Gastroesophageal sphincter (tissue), 4 donors: Measurements from ENCODE around the gene PTGER2. TPM values are rescaled to one million over a fixed set of nuclear protein-coding genes. Genes with fewer than 3 reads are reported as not detected.

Experiments used
- ATAC-seq: fragments of 150-250 bp; one replicate; pipeline ENCODE4 v1.9.1; 2016; ENCODE audit warnings: mild to moderate bottlenecking, moderate library complexity
- H3K27ac ChIP-seq, 4 donors: fragments of 200-600 bp; sonication (generic) in 3 of 4; 1 replicate in 3 of 4; 2 replicates in 1 of 4; pipeline ENCODE4 v1.5.1; 2016 to 2019
- H3K27me3 ChIP-seq: fragments of 200-600 bp; sonication (generic); one replicate; pipeline ENCODE4 v1.5.1; 2019
- H3K36me3 ChIP-seq, 2 donors: fragments of 200-600 bp; sonication (generic); one replicate each; pipeline ENCODE4 v1.5.1; 2019; ENCODE audit warnings: control low read depth in 1 of 2
- H3K4me1 ChIP-seq, 3 donors: fragments of 200-600 bp; sonication (generic); 1 replicate in 2 of 3; 2 replicates in 1 of 3; pipeline ENCODE4 v1.5.1; 2016 to 2019; ENCODE audit warnings: control low read depth in 2 of 3
- H3K4me3 ChIP-seq, 2 donors: fragments of 200-600 bp; sonication (generic); one replicate each; pipeline ENCODE4 v1.5.1; 2019; ENCODE audit warnings: mild to moderate bottlenecking in 1 of 2, moderate library complexity in 1 of 2
- H3K9me3 ChIP-seq, 3 donors: fragments of 200-600 bp; sonication (generic); one replicate each; pipeline ENCODE4 v1.5.1; 2017 to 2019; ENCODE audit warnings: control low read depth in 2 of 3
- CTCF ChIP-seq, 4 experiments: fragments of 200-600 bp in 2 of 4; fragments of 450-650 bp in 2 of 4; sonication (generic) in 1 of 4; IDR thresholded peaks; one replicate each; pipeline ENCODE4 v1.5.1; 2017 to 2019; ENCODE audit warnings: antibody characterized with exemption in 4 of 4, mild to moderate bottlenecking in 2 of 4, moderate library complexity in 2 of 4
- EP300 ChIP-seq: sonication (generic); formaldehyde crosslinking; IDR thresholded peaks from one replicate; pipeline ENCODE4 v1.6.1; 2017; ENCODE audit warnings: antibody characterized with exemption, mild to moderate bottlenecking
- POLR2A ChIP-seq, 2 donors: fragments of 450-650 bp; IDR thresholded peaks; one replicate each; pipeline ENCODE4 v1.6.1; 2017; ENCODE audit warnings: antibody characterized with exemption in 2 of 2, mild to moderate bottlenecking in 2 of 2, moderate library complexity in 1 of 2
- POLR2AphosphoS5 ChIP-seq: sonication (generic); formaldehyde crosslinking; IDR thresholded peaks from one replicate; pipeline ENCODE4 v1.6.1; 2017; ENCODE audit warnings: antibody characterized with exemption
- WGBS, 2 donors: methylation state at CpG; one replicate each; pipeline ENCODE4 v1.1.5; 2018; ENCODE audit warnings: low coverage in 1 of 2; 5-methylcytosine and 5-hydroxymethylcytosine counted together
- total RNA-seq, 4 donors: library from RNA; depleted of rRNA; stranded (reverse); fragments of >200 nt; gene quantifications; one replicate each; pipeline ENCODE4 v1.1.0, GENCODE V29; 2016

The PTGER2 gene
- total RNA-seq, 4 donors from 2014 or later = 4.8 to 24.2 (median 9.0) TPM

GRCh38 chr14:52319919-52320318, 5.8 kb downstream of the PTGER2 start:
- Histone ChIP-seq H3K27ac (peak overlapping the region in 1 of 4 donors; percentile 21), H3K27me3 (peaks cover 5% of the 10 kb centered on the region), H3K4me1 (peaks cover 0 to 30% (median 2%) of the 10 kb centered on the region in 3 donors), H3K36me3 (no peaks in the 10 kb centered on the region), H3K4me3 (no peak overlapping the region), H3K9me3 (peaks cover 0 to 5% (median 0%) of the 10 kb centered on the region in 3 donors)
- WGBS, 2 donors = 58 to 84% methylated on average over 3 of the region's 3 CpGs
- no peak for ATAC-seq
- TF ChIP-seq EP300 (no peak), POLR2A (IDR thresholded peaks at IDR 0.05) (no peak), POLR2AphosphoS5 (no peak), CTCF (IDR thresholded peaks at IDR 0.05) (no peak)

DNA sequence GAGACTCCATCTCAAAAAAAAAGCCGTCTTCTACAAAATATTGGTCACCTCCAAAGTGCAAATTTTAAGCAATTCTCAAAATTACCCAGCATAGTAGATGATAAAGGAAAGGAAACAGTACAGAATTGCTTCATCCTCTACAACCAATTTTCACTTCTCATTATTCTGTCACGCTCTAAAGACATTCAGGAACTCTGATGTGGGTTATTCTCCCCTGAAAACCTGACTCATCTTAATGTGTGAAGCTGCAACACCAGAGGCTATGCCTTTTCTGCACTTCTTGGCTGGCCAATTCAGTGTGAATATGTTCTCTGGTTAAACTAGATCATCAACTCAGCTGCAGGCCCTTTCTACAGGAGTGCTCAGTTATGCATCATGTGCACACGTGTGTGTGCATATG, 11.0 kb downstream of the PTGER2 start:
- no peak overlapping the region for H3K4me3 ChIP-seq
- WGBS, 2 donors = 70 to 75% methylated on average over 3 of the region's 3 CpGs
- H3K27ac ChIP-seq = peak overlapping the region in 2 of 4 donors; percentile 2 to 5
- H3K27me3 ChIP-seq = no peaks in the 10 kb centered on the region
- peak; percentile 48 for ATAC-seq
- TF ChIP-seq POLR2AphosphoS5 (no peak), EP300 (no peak), CTCF (IDR thresholded peaks at IDR 0.05) (no peak), POLR2A (IDR thresholded peaks at IDR 0.05) (no peak)
- peaks cover 0 to 47% (median 4%) of the 10 kb centered on the region in 3 donors for H3K4me1 ChIP-seq
- no peaks in the 10 kb centered on the region for H3K36me3 ChIP-seq
- H3K9me3 ChIP-seq = peaks cover 0 to 5% (median 0%) of the 10 kb centered on the region in 3 donors

GRCh38 chr14:52325630-52326029, 11.5 kb downstream of the PTGER2 start:
- Histone ChIP-seq H3K9me3 (peaks cover 0 to 5% (median 0%) of the 10 kb centered on the region in 3 donors), H3K4me1 (peaks cover 0 to 47% (median 4%) of the 10 kb centered on the region in 3 donors), H3K4me3 (no peak overlapping the region), H3K27ac (peak overlapping the region in 2 of 4 donors; percentile 2 to 5), H3K27me3 (no peaks in the 10 kb centered on the region), H3K36me3 (no peaks in the 10 kb centered on the region)
- TF ChIP-seq POLR2A (IDR thresholded peaks at IDR 0.05) = no peak
- TF ChIP-seq EP300 = no peak
- peak; percentile 77 for TF ChIP-seq POLR2AphosphoS5
- no peak for TF ChIP-seq CTCF (IDR thresholded peaks at IDR 0.05)
- whole genome bisulfite sequencing, 2 donors = 41 to 58% methylated on average over 2 to 3 of the region's 3 CpGs
- no peak for ATAC-seq

- Histone ChIP-seq H3K4me3 (no peak overlapping the region), H3K36me3 (no peaks in the 10 kb centered on the region), H3K4me1 (peaks cover 0 to 57% (median 4%) of the 10 kb centered on the region in 3 donors), H3K27ac (peak overlapping the region in 1 of 4 donors; percentile 52), H3K27me3 (no peaks in the 10 kb centered on the region), H3K9me3 (no peaks in the 10 kb centered on the region)
- WGBS, 2 donors = 64 to 73% methylated on average over 4 of the region's 4 CpGs
- peak; percentile 28 for ATAC-seq
- TF ChIP-seq POLR2A (IDR thresholded peaks at IDR 0.05) = no peak
- no peak for TF ChIP-seq CTCF (IDR thresholded peaks at IDR 0.05)
- TF ChIP-seq EP300 = no peak
- TF ChIP-seq POLR2AphosphoS5 = no peak
Observed at GRCh38 chr14:52327374-52328226, 13.5 kb downstream of the PTGER2 start.

GRCh38 chr14:52328276-52328675, 14.2 kb downstream of the PTGER2 start:
- TF ChIP-seq CTCF (IDR thresholded peaks at IDR 0.05) (no peak), POLR2AphosphoS5 (peak; percentile 30)
- H3K4me3 ChIP-seq = no peak overlapping the region
- no peaks in the 10 kb centered on the region for H3K9me3 ChIP-seq
- H3K27me3 ChIP-seq = no peaks in the 10 kb centered on the region
- ATAC-seq = no peak
- H3K27ac ChIP-seq = peak overlapping the region in 1 of 4 donors; percentile 52
- H3K36me3 ChIP-seq = no peaks in the 10 kb centered on the region
- H3K4me1 ChIP-seq = peaks cover 0 to 60% (median 4%) of the 10 kb centered on the region in 3 donors
